ENCODE results near the gene NEU2. TPM values are rescaled to one million over a fixed set of nuclear protein-coding genes. Genes with fewer than 3 reads are reported as not detected.
A peak's percentile ranks its signal among the peaks of the same experiment; 100 is the strongest.
"Not testable (repeated sequence)": the region's sequence is repeated elsewhere in the genome, so short reads cannot be mapped to it uniquely, and the experiment has no call there.

Gene NEU2
- polyA plus RNA-seq, 6 donors from 2014 or later: not detected

DNA sequence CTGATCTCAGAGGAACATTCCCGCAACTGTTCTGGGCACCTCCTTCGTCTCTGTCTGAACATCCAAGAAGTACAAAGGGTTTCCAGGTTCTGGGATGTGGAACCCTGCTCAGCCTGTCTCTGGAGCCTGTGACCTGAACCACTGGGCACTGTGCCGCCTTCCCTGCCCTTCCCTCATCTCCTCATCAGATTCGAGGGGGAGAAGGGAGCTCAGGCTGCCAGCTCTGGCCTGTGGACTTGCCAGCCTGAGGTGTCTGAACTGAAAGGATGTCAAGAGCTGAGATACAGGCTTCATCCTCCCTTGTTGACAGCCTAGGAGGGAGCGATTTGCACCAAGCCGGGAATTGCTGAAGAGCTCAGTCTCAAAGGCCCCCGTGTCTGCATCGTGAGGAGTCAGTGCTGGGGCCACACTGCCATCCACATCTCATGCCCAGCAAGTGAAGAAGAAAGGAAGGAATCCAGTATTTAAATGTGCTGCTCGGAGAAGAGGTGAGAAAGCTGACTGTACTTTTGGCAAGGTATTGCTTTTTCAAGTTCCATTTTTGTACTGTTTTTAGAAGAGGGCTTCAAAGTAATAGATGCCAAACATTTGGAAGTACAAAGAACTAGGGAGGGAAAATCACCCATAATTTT lies 12.6 kb downstream of the NEU2 start:
- no peaks in the 10 kb centered on the region for H3K36me3 Mint-ChIP-seq
- ATAC-seq (ENCODE audit: low read depth in 2 of 2) (no peak), DNase-seq (no peak)
- H3K4me1 Mint-ChIP-seq: peaks cover 0 to 4% (median 3%) of the 10 kb centered on the region in 3 donors
- H3K9me3 Mint-ChIP-seq: no peaks in the 10 kb centered on the region
- peak overlapping the region in 2 of 6 donors; percentile 3 to 61 for H3K27ac Mint-ChIP-seq
- peaks cover 9 to 23% (median 10%) of the 10 kb centered on the region in 3 donors for H3K27me3 Mint-ChIP-seq
- no peak overlapping the region for H3K4me3 Mint-ChIP-seq

DNA sequence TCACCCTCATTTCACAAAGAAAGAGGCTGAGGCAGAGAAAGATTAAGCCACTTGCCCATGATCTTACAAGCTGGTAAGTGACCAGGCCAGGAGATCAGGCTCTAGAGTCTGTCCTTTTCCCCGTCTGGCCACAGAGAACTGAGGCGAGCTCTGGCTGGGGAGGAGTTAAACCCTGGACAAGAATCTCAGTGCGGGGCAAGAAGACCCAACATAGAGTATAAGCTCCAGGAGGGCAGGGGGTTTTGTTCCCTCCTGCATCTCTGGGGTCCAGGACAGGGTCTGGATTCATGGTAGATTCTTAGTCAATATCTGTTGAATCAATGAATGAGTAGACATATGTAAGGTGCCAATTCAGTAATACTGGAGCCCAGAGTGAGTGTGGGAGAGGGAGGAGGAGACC lies 14.7 kb downstream of the NEU2 start:
- no peak for DNase-seq
- ATAC-seq (ENCODE audit: low read depth in 2 of 2): no peak
- Mint-ChIP-seq H3K4me3 (no peak overlapping the region), H3K27me3 (peaks cover 7 to 20% (median 15%) of the 10 kb centered on the region in 3 donors), H3K4me1 (peaks cover 0 to 4% (median 3%) of the 10 kb centered on the region in 3 donors), H3K36me3 (no peaks in the 10 kb centered on the region), H3K9me3 (no peaks in the 10 kb centered on the region), H3K27ac (peak overlapping the region in 1 of 6 donors; percentile 60)

DNA sequence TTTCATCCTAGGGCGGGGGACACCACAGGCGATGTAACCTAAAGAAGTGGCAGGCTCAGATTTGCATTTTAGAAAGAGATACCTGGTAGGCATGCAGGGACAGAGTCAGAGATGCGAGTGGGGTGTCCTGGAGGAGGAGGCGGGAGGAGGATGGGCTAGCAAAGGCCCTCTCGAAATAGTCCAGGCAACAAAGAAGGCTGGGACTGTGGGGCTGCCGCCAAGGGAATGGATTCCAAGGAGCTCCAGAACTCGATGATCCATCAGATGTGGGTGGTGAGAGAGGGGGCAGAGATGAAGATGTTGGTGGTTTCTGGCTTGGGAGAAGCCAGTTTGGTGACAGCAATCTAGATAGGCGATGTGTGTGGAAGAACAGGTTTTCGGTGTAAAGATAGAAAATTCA lies 15.2 kb downstream of the NEU2 start:
- Mint-ChIP-seq H3K36me3 (no peaks in the 10 kb centered on the region), H3K9me3 (no peaks in the 10 kb centered on the region), H3K27me3 (peaks cover 4 to 20% (median 12%) of the 10 kb centered on the region in 3 donors), H3K27ac (peak overlapping the region in 3 of 6 donors; percentile 5 to 60 (median 16)), H3K4me1 (peaks cover 0 to 4% (median 3%) of the 10 kb centered on the region in 3 donors), H3K4me3 (no peak overlapping the region)
- no peak for ATAC-seq (ENCODE audit: low read depth in 2 of 2)
- no peak for DNase-seq

DNA sequence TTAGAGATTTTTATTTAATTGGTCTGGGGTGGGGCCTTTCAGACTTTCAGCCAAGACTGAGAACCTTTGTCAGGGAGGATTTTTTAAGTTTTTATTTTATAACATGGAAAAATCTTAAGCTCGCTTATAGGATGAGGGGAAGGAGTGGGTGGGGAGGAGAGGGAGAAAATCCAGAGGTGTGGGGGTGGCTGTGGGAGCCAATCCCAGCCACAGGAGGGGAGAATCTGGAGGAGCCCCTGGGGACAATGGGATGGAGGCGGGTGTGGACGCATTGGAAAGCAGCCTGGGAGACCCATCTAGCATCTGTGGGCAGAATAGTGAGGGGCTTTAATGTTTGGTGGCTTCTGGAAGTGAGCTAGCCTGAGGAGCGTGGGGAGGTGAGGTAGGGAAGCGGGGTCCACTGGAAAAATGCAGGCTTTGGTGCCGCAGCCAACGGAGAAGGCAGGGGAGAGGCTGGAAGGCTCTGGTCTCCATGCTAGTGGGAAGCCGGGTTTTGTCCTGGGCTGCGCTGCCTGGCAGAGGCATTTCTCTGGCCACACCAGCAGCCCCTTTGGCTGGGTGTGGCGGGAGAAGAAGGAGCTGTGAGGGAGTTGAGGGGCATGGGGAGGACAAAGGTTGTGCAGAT lies 16.2 kb downstream of the NEU2 start:
- no peaks in the 10 kb centered on the region for H3K9me3 Mint-ChIP-seq
- peaks cover 0 to 20% (median 7%) of the 10 kb centered on the region in 3 donors for H3K27me3 Mint-ChIP-seq
- ATAC-seq (ENCODE audit: low read depth in 2 of 2) (no peak), DNase-seq (no peak)
- H3K36me3 Mint-ChIP-seq: no peaks in the 10 kb centered on the region
- H3K4me1 Mint-ChIP-seq: peaks cover under 1 to 4% (median 4%) of the 10 kb centered on the region in 3 donors
- H3K4me3 Mint-ChIP-seq: peak overlapping the region in 1 of 8 donors; percentile 30
- H3K27ac Mint-ChIP-seq: peak overlapping the region in 1 of 6 donors; percentile 70

DNA sequence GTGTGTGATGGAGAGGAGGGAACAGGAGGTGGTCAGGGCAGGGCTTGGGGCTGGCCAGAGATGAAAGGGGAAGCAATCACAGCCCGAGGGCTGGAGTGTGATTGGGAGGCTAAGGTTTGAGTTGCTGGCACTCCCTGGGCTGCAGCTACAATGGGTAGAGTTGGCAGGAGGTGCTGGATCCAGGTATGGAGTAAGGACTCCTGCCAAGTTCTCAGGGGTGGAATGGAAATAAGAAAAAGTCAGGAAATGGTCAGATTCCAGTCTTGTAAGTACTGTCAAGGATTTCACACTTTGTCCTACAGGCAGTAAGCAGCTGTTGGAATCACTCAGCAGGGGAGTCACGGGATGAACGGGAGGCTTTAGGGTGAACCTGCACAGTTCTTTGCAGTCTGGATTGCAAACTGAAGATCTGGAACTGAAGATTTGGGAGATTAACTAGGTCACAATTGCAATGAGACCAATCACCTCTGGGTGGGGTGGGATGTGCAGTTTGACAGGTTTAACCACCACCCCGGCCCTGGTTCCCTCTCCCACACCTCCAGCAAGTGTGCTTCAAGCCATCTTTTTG lies 16.8 kb downstream of the NEU2 start:
- no peaks in the 10 kb centered on the region for H3K9me3 Mint-ChIP-seq
- H3K27me3 Mint-ChIP-seq: peaks cover 0 to 20% (median 7%) of the 10 kb centered on the region in 3 donors
- DNase-seq (no peak), ATAC-seq (ENCODE audit: low read depth in 2 of 2) (peak; percentile 34 to 44)
- H3K4me3 Mint-ChIP-seq: peak overlapping the region in 1 of 8 donors; percentile 30
- H3K27ac Mint-ChIP-seq: peak overlapping the region in 1 of 6 donors; percentile 70
- peaks cover 6 to 10% (median 9%) of the 10 kb centered on the region in 3 donors for H3K4me1 Mint-ChIP-seq
- no peaks in the 10 kb centered on the region for H3K36me3 Mint-ChIP-seq

DNA sequence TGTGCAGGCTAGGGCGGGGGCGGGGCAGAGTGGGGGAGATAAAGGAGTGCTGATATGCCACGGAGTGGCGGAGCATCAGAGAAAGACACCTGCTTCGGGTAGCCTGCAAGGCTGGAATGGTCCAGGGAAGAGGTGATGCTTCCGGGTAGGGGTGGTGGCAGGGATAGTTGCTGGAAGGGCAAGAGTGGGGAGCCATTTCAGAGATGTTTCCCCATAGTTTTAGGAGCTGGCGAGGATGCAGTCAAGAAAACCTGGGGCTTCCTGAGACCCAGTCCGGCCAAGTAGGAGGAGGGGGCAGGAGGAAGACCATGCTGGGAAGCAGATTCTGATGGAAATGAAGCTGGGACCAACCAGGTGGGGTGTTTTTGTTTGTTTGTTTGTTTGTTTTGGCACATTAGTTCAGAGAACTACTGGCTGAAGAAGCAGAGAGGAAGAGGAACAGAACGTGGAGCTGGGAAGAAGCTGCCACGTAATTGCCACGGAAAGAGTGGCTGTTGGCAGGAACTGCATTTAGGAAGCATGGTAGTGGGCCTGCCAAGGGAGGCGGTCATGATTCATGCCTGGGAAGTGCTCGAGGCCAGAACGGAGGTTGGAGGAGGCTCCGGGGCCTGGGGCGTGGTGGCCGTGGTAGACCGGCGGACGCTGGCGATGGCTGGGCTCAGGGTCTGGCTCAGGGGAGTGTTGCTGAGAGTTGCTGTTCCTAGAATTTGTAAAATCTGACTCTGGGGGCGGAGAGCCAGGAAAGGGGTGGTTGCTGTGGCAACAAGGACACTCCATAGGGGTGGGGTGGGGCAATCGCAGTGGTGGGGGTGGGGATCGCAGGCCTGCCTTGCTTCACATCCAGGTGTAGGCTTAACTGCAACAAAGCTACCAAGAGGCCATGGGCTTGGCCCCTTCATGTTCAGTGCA lies 19.0 kb downstream of the NEU2 start:
- DNase-seq (no peak), ATAC-seq (ENCODE audit: low read depth in 2 of 2) (no peak)
- Mint-ChIP-seq H3K4me1 (peaks cover 10 to 17% (median 12%) of the 10 kb centered on the region in 3 donors), H3K36me3 (no peaks in the 10 kb centered on the region), H3K9me3 (no peaks in the 10 kb centered on the region), H3K27me3 (peaks cover 0 to 20% (median 7%) of the 10 kb centered on the region in 3 donors), H3K4me3 (no peak overlapping the region), H3K27ac (peak overlapping the region in 1 of 6 donors; percentile 57)

DNA sequence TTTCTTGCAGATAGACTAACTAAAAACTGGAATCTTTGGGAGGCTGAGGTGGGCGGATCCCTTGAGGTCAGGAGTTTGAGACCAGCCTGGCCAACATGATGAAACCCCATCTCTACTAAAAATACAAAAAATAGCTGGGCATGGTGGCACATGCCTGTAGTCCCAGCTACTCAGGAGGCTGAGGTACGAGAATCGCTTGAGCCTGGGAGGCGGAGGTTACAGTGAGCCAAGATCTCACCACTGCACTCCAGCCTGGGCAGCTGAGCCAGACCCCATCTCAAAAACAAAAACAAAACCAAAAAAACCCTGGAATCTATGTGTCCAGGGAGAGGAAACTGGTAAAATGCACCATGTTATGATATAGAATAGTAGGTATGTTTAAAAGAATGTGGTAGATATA lies 20.0 kb downstream of the NEU2 start:
- not testable (repeated sequence) for ATAC-seq (ENCODE audit: low read depth in 2 of 2); DNase-seq; H3K36me3 Mint-ChIP-seq; H3K9me3 Mint-ChIP-seq; H3K4me3 Mint-ChIP-seq
- H3K27ac Mint-ChIP-seq: peak overlapping the region in 1 of 6 donors; percentile 51
- peaks cover 10 to 17% (median 12%) of the 10 kb centered on the region in 3 donors for H3K4me1 Mint-ChIP-seq
- H3K27me3 Mint-ChIP-seq: peaks cover 0 to 19% (median 7%) of the 10 kb centered on the region in 3 donors

DNA sequence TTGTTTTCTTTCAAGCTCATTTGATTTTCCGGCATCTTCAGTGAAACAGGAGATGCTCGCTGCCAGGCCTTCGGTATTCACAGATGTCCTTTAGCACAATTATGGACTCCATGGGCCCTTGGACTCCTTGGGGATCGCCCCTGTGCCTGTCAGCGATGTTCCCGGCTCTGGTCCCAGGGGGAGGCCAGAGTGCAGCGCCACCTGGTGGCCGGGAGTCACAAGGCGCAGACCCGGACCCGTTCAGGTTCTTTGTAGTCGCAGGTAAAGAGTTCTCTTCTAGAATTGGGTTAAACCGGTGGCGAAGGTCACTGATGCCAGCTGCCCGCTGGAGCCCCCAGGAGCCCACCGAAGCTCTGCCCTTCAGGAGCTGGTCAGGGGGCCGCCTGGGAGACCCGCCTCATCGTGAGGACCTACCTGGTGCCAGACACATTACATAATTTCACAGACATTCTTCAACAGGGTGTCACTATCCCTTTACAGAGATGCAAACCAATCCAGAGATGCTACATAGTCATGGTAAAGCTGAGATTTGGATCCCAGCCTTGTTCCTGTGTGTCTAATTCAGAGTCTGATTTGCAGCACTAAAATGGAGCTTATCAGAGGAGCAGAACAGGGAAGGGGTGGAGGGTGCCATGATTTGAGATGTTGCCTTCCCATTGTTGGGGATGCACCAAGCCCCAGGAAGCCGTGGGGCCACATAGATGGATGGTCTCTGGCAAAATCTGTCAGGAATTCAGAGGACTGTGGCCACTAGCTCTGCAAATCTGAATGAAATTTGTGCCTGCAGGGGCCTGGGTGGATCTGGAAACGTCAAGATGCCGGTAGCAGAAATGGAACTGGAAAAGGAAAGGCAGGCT lies 21.7 kb downstream of the NEU2 start:
- peak overlapping the region in 3 of 6 donors; percentile 28 to 84 (median 62) for H3K27ac Mint-ChIP-seq
- peaks cover 17 to 24% (median 21%) of the 10 kb centered on the region in 3 donors for H3K4me1 Mint-ChIP-seq
- peak; percentile 70 to 88 for ATAC-seq (ENCODE audit: low read depth in 2 of 2)
- H3K9me3 Mint-ChIP-seq: no peaks in the 10 kb centered on the region
- no peaks in the 10 kb centered on the region for H3K36me3 Mint-ChIP-seq
- peaks cover 0 to 10% (median 0%) of the 10 kb centered on the region in 3 donors for H3K27me3 Mint-ChIP-seq
- DNase-seq: peak; percentile 64
- peak overlapping the region in 2 of 8 donors; percentile 1 to 7 for H3K4me3 Mint-ChIP-seq

DNA sequence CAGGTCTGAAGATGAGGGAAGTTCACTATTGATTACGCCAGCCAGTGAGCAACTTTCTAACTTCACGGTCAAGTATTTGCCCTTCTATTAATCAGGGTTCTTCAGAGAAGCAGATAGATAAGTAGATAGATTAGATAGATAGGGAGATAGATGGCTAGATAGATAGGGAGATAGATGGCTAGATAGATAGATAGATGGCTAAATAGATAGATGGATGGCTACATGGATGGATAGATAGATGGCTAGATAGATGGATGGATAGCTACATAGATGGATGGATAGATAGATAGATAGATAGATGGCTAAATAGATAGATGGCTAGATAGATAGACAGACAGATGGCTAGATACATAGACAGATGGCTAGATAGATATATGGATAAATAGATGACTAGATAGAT lies 22.9 kb downstream of the NEU2 start:
- Mint-ChIP-seq H3K27ac (no peak overlapping the region), H3K27me3 (peaks cover 0 to 10% (median 0%) of the 10 kb centered on the region in 3 donors), H3K4me1 (peaks cover 22 to 32% (median 28%) of the 10 kb centered on the region in 3 donors), H3K4me3 (peak overlapping the region in 1 of 8 donors; percentile 78), H3K36me3 (peaks cover 0 to 5% of the 10 kb centered on the region in 2 donors), H3K9me3 (peaks cover 0 to 4% (median 0%) of the 10 kb centered on the region in 7 donors)
- ATAC-seq (ENCODE audit: low read depth in 2 of 2) (no peak), DNase-seq (no peak)

DNA sequence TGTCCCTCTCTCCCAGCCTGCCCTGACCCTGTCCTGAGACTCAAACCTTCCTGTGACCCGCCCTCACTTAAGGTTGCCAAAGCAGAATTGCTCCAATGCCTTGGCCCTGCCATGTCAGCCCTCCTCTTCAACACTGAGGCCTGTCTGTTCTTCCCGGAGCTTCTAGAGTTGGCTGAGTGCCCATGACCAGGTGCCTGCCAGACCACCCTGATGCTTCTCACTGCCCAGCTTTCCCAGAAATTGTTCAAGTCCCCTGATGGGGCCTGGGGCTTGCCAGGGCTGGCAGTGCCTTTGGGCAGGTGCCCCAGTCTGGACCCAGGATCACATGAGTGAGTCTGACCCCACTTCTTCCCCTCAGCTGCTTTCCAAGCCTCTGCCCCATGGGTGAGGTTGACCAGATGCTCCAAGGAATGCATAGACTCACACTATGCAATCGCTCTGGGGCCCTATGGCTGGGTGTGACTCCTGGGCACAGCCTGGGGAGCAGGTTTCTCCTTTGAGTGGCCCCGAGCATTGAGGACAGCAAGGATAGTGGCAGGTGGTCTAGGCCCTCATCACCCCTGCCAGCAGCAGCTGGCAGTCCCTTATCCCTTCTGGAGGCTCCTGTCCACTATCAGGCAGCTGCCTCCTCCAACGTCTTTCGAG lies 24.6 kb downstream of the NEU2 start:
- H3K27me3 Mint-ChIP-seq: no peaks in the 10 kb centered on the region

DNA sequence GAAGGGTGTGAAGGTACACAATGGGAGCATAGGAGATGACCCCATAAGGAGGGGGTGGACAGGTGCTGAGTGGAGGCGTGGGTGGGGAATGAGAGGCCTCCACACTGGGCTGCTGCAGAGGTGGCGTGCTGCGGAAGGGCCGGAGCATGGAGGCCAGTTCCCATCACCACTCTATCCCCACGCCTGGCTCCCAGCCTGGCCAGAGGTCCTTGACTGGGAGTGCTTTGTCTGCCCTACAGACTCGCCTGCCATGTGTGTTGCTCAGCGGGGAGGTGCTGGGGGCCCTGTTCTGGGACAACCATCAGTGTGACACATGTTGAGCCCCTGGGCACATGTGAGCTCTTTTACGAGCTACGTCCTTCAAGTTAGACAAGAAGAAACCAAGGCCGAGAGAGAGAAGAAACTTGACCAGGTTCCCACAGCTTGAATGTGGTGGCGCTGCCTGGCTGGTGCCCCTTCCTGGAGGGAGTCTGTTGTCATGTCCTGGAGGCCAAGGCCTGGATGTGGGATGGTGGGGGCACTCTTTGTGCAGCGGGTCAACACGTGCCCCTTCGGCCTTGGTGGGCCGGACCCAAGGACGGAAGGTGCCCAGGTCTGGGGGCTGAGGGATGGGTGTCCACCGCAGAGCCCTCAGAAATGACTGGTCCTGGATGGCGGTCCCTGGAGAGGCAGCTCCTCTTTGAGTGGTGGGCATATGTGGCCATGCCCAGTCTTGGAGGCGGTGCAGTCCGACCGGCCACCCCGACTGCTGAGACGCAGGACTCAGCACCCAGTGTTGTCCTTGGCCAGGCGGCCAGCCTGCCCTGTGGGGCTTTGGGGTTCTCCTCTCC lies 26.5 kb downstream of the NEU2 start:
- H3K4me3 Mint-ChIP-seq: peak overlapping the region; percentile 15 to 99 (median 76)
- H3K36me3 Mint-ChIP-seq: peaks cover 0 to 5% of the 10 kb centered on the region in 2 donors
- DNase-seq (no peak), ATAC-seq (ENCODE audit: low read depth in 2 of 2) (no peak)
- H3K27ac Mint-ChIP-seq: peak overlapping the region in 4 of 6 donors; percentile 30 to 98 (median 90)
- H3K27me3 Mint-ChIP-seq: no peaks in the 10 kb centered on the region
- H3K4me1 Mint-ChIP-seq: peaks cover 36 to 53% (median 48%) of the 10 kb centered on the region in 3 donors
- H3K9me3 Mint-ChIP-seq: peaks cover 0 to 4% (median 0%) of the 10 kb centered on the region in 7 donors

More for the DNA sequence above, 24.6 kb downstream of the NEU2 start:
- ATAC-seq (ENCODE audit: low read depth in 2 of 2) (no peak), DNase-seq (no peak)
- Mint-ChIP-seq H3K4me3 (peak overlapping the region in 1 of 8 donors; percentile 78), H3K36me3 (peaks cover 0 to 5% of the 10 kb centered on the region in 2 donors), H3K9me3 (peaks cover 0 to 4% (median 0%) of the 10 kb centered on the region in 7 donors), H3K27ac (no peak overlapping the region), H3K4me1 (peaks cover 25 to 37% (median 33%) of the 10 kb centered on the region in 3 donors)
